GM12892 (cell line): Measurements from ENCODE around the gene LEKR1.
"Not testable (repeated sequence)": the region's sequence is repeated elsewhere in the genome, so short reads cannot be mapped to it uniquely, and the experiment has no call there.

Source experiments
- DNase-seq: peaks from one replicate; pipeline ENCODE4 v3.0.0; 2011; ENCODE audit not compliant: insufficient read length
- FAIRE-seq: peaks from 2 replicates; lab custom pipeline; 2011; peaks lifted over from hg19 to GRCh38; lab: Jason Lieb, UNC
- POLR2A ChIP-seq: IDR thresholded peaks from 2 replicates; pipeline ENCODE4 v1.6.1; 2011; ENCODE audit warnings: low read depth, low read length, control low read depth
- POLR2AphosphoS5 ChIP-seq: IDR thresholded peaks from 2 replicates; pipeline ENCODE4 v1.6.1; 2011; ENCODE audit warnings: low read depth, low read length, control low read depth
- TAF1 ChIP-seq: IDR thresholded peaks from 2 replicates; pipeline ENCODE4 v1.6.1; 2011; ENCODE audit warnings: low read depth, mild to moderate bottlenecking, control low read depth, low read length, borderline replicate concordance

Gene LEKR1

GRCh38 chr3:156938724-156939123 lies 112.6 kb downstream of the LEKR1 start:
- no peak for FAIRE-seq
- no peak for DNase-seq
- TF ChIP-seq POLR2AphosphoS5 (no peak), POLR2A (no peak), TAF1 (no peak)

DNA sequence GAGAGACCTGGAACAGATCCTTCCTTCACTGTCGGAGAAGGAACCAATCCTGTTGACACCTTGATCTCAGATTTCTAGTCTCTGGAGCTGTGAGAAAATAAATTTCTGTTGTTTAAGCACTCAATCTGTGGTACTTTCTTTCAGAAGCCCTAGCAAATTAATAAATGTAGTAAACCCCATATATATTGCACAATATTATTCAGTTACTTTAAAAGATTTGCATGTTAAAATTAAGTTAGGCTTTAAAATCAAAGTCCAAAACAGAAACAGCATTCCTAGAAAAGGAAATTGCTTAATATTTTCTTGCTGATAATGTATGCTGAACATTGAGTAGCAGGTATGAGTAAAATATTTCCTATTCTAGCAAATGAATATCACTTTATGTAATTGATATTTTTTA lies 113.2 kb downstream of the LEKR1 start:
- FAIRE-seq (no peak), DNase-seq (no peak)
- TF ChIP-seq POLR2AphosphoS5 (no peak), POLR2A (no peak), TAF1 (no peak)

GRCh38 chr3:156941311-156941710 lies 115.2 kb downstream of the LEKR1 start:
- TF ChIP-seq POLR2AphosphoS5 (no peak), TAF1 (no peak), POLR2A (no peak)
- no peak for DNase-seq
- peak; percentile 58 for FAIRE-seq

GRCh38 chr3:156948402-156949210 lies 122.5 kb downstream of the LEKR1 start:
- DNase-seq (no peak), FAIRE-seq (no peak)
- TF ChIP-seq POLR2A (no peak), TAF1 (no peak), POLR2AphosphoS5 (no peak)

GRCh38 chr3:156952011-156952410 lies 125.9 kb downstream of the LEKR1 start:
- TF ChIP-seq TAF1 (no peak), POLR2A (no peak), POLR2AphosphoS5 (no peak)
- DNase-seq, result no peak
- no peak for FAIRE-seq

- TF ChIP-seq TAF1, result no peak
- TF ChIP-seq POLR2AphosphoS5, result no peak
- DNase-seq (no peak), FAIRE-seq (peak; percentile 97)
These were observed 131.6 kb downstream of the LEKR1 start for GRCh38 chr3:156957715-156958114.

- FAIRE-seq (no peak), DNase-seq (no peak)
- TF ChIP-seq TAF1, result no peak
- TF ChIP-seq POLR2A, result no peak
- no peak for TF ChIP-seq POLR2AphosphoS5
These were observed 136.9 kb downstream of the LEKR1 start for GRCh38 chr3:156963096-156963495.

- FAIRE-seq, result no peak
- no peak for DNase-seq
- TF ChIP-seq TAF1, result no peak
- TF ChIP-seq POLR2AphosphoS5, result no peak
- no peak for TF ChIP-seq POLR2A
These were observed 138.4 kb downstream of the LEKR1 start for GRCh38 chr3:156964577-156964976.

DNA sequence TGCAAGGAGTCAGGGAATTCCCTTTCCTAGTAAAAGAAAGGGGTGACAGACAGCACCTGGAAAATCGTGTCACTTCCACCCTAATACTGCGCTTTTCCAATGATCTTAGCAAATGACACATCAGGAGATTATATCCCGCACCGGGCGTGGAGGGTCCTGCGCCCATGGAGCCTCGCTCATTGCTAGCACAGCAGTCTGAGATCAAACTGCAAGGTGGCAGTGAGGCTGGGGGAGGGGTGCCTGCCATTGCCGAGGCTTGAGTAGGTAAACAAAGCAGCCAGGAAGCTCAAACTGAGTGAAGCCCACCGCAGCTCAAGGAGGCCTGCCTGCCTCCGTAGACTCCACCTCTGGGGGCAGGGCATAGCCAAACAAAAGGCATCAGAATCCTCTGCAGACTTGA lies 140.2 kb downstream of the LEKR1 start:
- FAIRE-seq, DNase-seq: not testable (repeated sequence)

- no peak for TF ChIP-seq POLR2AphosphoS5
- FAIRE-seq (no peak), DNase-seq (no peak)
These were observed 147.8 kb downstream of the LEKR1 start for GRCh38 chr3:156973954-156974353.

- FAIRE-seq (peak; percentile 82), DNase-seq (no peak)
- TF ChIP-seq POLR2A, result no peak
- TF ChIP-seq TAF1, result no peak
- no peak for TF ChIP-seq POLR2AphosphoS5
These were observed 148.8 kb downstream of the LEKR1 start for GRCh38 chr3:156974931-156975330.

- FAIRE-seq (no peak), DNase-seq (no peak)
- TF ChIP-seq TAF1, result no peak
- no peak for TF ChIP-seq POLR2A
- no peak for TF ChIP-seq POLR2AphosphoS5
These were observed 149.6 kb downstream of the LEKR1 start for GRCh38 chr3:156975721-156976120.

- DNase-seq, result no peak
- FAIRE-seq, result no peak
- TF ChIP-seq POLR2A, result no peak
These were observed 150.8 kb downstream of the LEKR1 start for GRCh38 chr3:156976933-156977332.
